Testis (tissue), 3 donors: Measurements from ENCODE around the gene TDRD9. TPM values are rescaled to one million over a fixed set of nuclear protein-coding genes. Genes with fewer than 3 reads are reported as not detected.

Experiments
- DNase-seq: peaks from one replicate; pipeline ENCODE4 v3.0.0-alpha.2; 2019
- H3K27ac ChIP-seq, 2 donors: fragments of 200-600 bp; sonication (generic); one replicate each; pipeline ENCODE4 v1.5.1; 2019
- H3K27me3 ChIP-seq: fragments of 200-600 bp; sonication (generic); one replicate; pipeline ENCODE4 v1.5.1; 2019
- H3K36me3 ChIP-seq: fragments of 200-600 bp; sonication (generic); one replicate; pipeline ENCODE4 v1.5.1; 2017; ENCODE audit warnings: low read depth; ENCODE audit errors: missing control alignments
- H3K4me1 ChIP-seq: fragments of 200-600 bp; sonication (generic); one replicate; pipeline ENCODE4 v1.5.1; 2019
- H3K4me3 ChIP-seq, 2 donors: fragments of 200-600 bp; sonication (generic); one replicate each; pipeline ENCODE4 v1.5.1; 2017 to 2019
- H3K9me3 ChIP-seq: fragments of 200-600 bp; sonication (generic); one replicate; pipeline ENCODE4 v1.5.1; 2017
- CTCF ChIP-seq, 3 experiments: fragments of 450-650 bp in 2 of 3; fragments of 200-600 bp in 1 of 3; sonication (generic) in 1 of 3; IDR thresholded peaks; one replicate each; pipeline ENCODE4 v1.5.1; 2016 to 2019; ENCODE audit warnings: antibody characterized with exemption in 3 of 3, mild to moderate bottlenecking in 2 of 3, moderate library complexity in 1 of 3
- POLR2A ChIP-seq: fragments of 450-650 bp; IDR thresholded peaks from one replicate; pipeline ENCODE4 v1.6.1; 2017; ENCODE audit warnings: antibody characterized with exemption, mild to moderate bottlenecking, moderate library complexity
- WGBS, 2 donors: methylation state at CpG; one replicate each; pipeline ENCODE4 v1.1.5; 2018; 5-methylcytosine and 5-hydroxymethylcytosine counted together
- intact Hi-C: fragments of 100-400 bp; cut with DNase I; formaldehyde crosslinking; loops from one replicate; pipeline ENCODE4 v1.15.1; 2023; ENCODE audit warnings: low total_unique reads
- polyA plus RNA-seq: library from polyadenylated mRNA; stranded (reverse); fragments of 350-450 nt; fragmentation: Illumina TruSeq; extraction: RNeasy Lipid Tissue Mini Kit (QIAGEN cat#74804); gene quantifications from one replicate; pipeline ENCODE4 v1.2.3, GENCODE V29; 2014; ENCODE audit warnings: low read depth, low replicate concordance; ENCODE audit not compliant: insufficient read depth
- total RNA-seq, 2 donors: library from RNA; depleted of rRNA; stranded (reverse); fragments of >200 nt; gene quantifications; one replicate each; pipeline ENCODE4 v1.2.3, GENCODE V29; 2016

Gene TDRD9
- total and polyA plus RNA-seq, 3 donors from 2014 or later: 41.8 to 72.8 (median 68.5) TPM

GRCh38 chr14:104084251-104085002, 156.2 kb downstream of the TDRD9 start:
- Histone ChIP-seq H3K27me3 (no peaks in the 10 kb centered on the region), H3K9me3 (no peaks in the 10 kb centered on the region), H3K36me3 (no peaks in the 10 kb centered on the region), H3K4me1 (peaks cover 5% of the 10 kb centered on the region), H3K27ac (no peak overlapping the region), H3K4me3 (peak overlapping the region in 1 of 2 donors; percentile 45)
- TF ChIP-seq POLR2A (no peak), CTCF (IDR thresholded peaks at IDR 0.05) (no peak)
- WGBS, 2 donors: 37 to 38% methylated on average over 16 of the region's 16 CpGs
- intact Hi-C loops: no loop called here
- no peak for DNase-seq

DNA sequence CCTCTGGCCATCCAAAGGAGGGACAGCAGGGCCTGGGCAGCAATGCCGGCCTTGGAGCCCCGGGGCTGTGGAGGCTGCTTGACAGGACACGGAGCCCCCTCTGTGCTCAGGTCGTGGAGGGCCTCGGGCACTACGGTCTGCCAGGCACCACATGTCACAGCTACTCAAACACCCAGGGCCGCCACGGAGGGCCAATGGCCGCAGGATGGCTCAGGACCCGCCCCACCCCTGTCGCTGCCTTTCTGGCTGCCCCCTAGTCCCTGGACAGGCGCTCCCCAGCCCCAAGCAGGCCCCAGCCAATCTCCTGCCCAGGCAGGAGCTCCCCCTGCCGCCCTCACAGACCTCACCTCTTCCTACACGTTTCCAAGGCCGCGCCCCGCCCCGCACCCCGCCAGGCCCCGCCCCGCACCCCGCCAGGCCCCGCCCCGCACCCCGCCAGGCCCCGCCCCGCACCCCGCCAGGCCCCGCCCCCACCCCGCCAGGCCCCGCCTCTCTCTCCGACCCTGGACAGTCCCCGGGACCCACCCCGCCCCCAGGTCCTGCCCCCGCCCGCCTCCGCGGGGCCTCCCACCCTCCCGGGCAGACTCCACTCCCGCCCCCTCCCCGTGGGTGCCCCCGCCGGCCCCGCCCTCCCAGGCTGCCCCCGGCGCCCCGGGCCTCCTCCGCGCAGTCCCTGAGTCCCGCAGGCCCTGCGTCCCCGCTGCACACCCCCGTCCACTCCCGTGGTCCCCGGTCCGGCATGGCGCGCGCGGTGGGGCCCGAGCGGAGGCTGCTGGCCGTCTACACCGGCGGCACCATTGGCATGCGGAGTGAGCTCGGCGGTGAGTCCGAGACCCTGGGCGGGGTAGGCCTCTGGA, 157.0 kb downstream of the TDRD9 start, which contains the start of gene ASPG:
TSS of gene ASPG (plus strand) at position 669 of the 857 bp plus-strand sequence. CDS start at position 740, 71 bp downstream.
- no peak within 1 kb of the TSS for H3K27ac ChIP-seq
- WGBS, 2 donors: 14 to 20% methylated on average over 1 to 20 of the region's 70 CpGs
- no peak for DNase-seq

DNA sequence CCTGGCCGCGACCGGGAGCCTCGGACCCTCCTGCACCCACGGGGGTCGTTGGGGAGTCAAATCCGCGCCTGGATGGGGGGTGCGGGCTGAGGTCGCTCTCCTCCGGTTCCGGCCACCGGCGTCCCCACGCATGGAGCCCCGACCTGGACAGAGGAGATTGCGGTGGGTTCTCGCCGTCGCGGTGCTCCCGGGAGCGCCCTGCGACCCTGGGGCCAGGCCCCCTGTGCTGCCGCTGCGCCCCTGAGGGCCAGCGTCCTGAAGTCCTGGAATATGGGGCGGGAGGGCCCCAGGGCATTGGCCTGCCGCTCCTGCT, 157.6 kb downstream of the TDRD9 start:
- H3K36me3 ChIP-seq: no peaks in the 10 kb centered on the region
- H3K27me3 ChIP-seq: no peaks in the 10 kb centered on the region
- 12% methylated on average over 29 of the region's 29 CpGs; no CpG with 5 or more reads in 1 of the 2 donors for WGBS, 2 donors
- H3K9me3 ChIP-seq: no peaks in the 10 kb centered on the region
- H3K4me3 ChIP-seq: peak overlapping the region; percentile 18 to 45
- intact Hi-C loops: no loop called here
- TF ChIP-seq POLR2A (no peak), CTCF (IDR thresholded peaks at IDR 0.05) (no peak)
- DNase-seq: no peak
- no peak overlapping the region for H3K27ac ChIP-seq
- peaks cover 5% of the 10 kb centered on the region for H3K4me1 ChIP-seq

More for the DNA sequence above, 157.0 kb downstream of the TDRD9 start, which contains the start of gene ASPG:
- TF ChIP-seq POLR2A: no peak
- no peak for TF ChIP-seq CTCF (IDR thresholded peaks at IDR 0.05)
- H3K9me3 ChIP-seq: no peaks in the 10 kb centered on the region
- intact Hi-C loops: no loop called here
- H3K36me3 ChIP-seq: no peaks in the 10 kb centered on the region
- H3K4me3 ChIP-seq: peak within 1 kb of the TSS; percentile 18 to 45
- no peaks in the 10 kb centered on the region for H3K27me3 ChIP-seq
- peaks cover 5% of the 10 kb centered on the region for H3K4me1 ChIP-seq

- H3K4me1 ChIP-seq: peaks cover 5% of the 10 kb centered on the region
- H3K27ac ChIP-seq: no peak overlapping the region
- no peaks in the 10 kb centered on the region for H3K9me3 ChIP-seq
- WGBS, 2 donors: 74% methylated on average over 6 of the region's 13 CpGs; no CpG with 5 or more reads in 1 of the 2 donors
- intact Hi-C loops: no loop called here
- H3K4me3 ChIP-seq: peak overlapping the region in 1 of 2 donors; percentile 45
- H3K27me3 ChIP-seq: no peaks in the 10 kb centered on the region
- TF ChIP-seq POLR2A: no peak
- H3K36me3 ChIP-seq: no peaks in the 10 kb centered on the region
- DNase-seq: no peak
Measured at GRCh38 chr14:104086210-104086660, 158.0 kb downstream of the TDRD9 start.
